ENCODE measurements around the gene HMCN2.
"Not testable (repeated sequence)": the region's sequence is repeated elsewhere in the genome, so short reads cannot be mapped to it uniquely, and the experiment has no call there.

The HMCN2 gene

GRCh38 chr9:130399768-130400167, 134.2 kb downstream of the HMCN2 start:
- Histone ChIP-seq H2BK5ac (ENCODE audit: low read depth, low read length, poor library complexity, severe bottlenecking) (no peak overlapping the region), H3K14ac (ENCODE audit: low read length in 2 of 2) (no peak overlapping the region), H3K4me1 (ENCODE audit: control insufficient read depth, insufficient read depth, low read depth, low read length) (peaks cover 2% of the 10 kb centered on the region), H2AFZ (ENCODE audit: low read depth, low read length) (no peak overlapping the region), H3K9ac (ENCODE audit: low read length) (no peak overlapping the region), H4K8ac (ENCODE audit: low read length) (no peak overlapping the region), H2BK12ac (ENCODE audit: low read length in 2 of 2) (no peak overlapping the region), H3K9me3 (ENCODE audit: control insufficient read depth, low read length) (no peaks in the 10 kb centered on the region), H3K27me3 (ENCODE audit: control insufficient read depth in 1 of 2, insufficient read depth in 1 of 2, low read length in 2 of 2) (peaks cover 18 to 55% of the 10 kb centered on the region in 2 experiments), H2BK15ac (ENCODE audit: low read depth, poor library complexity, severe bottlenecking) (no peak overlapping the region), H3K4ac (ENCODE audit: low read depth in 1 of 2, low read length in 2 of 2) (no peak overlapping the region), H3K23ac (ENCODE audit: low read length in 2 of 2) (no peak overlapping the region), H3K79me1 (replicated peaks; ENCODE audit: low read length, poor library complexity, severe bottlenecking) (no peaks in the 10 kb centered on the region), H3K18ac (ENCODE audit: low read depth in 1 of 2, low read length in 2 of 2) (no peak overlapping the region), H2BK120ac (ENCODE audit: low read depth, low read length) (no peak overlapping the region), H3K27ac (ENCODE audit: low read length, poor library complexity, severe bottlenecking) (no peak overlapping the region), H3K4me2 (ENCODE audit: low read length, poor library complexity, severe bottlenecking) (no peak overlapping the region), H2AK5ac (ENCODE audit: low read length, severe bottlenecking) (no peak overlapping the region), H3K4me3 (ENCODE audit: insufficient read depth in 1 of 2, low read depth in 1 of 2, low read length in 2 of 2) (no peak overlapping the region), H4K91ac (ENCODE audit: low read length) (no peak overlapping the region), H3K36me3 (ENCODE audit: control insufficient read depth in 1 of 2, insufficient read depth in 2 of 2, low read depth in 1 of 2, low read length in 2 of 2) (no peaks in the 10 kb centered on the region)
- 88% methylated on average over 8 of the region's 8 CpGs for WGBS
- no peak for DNase-seq

DNA sequence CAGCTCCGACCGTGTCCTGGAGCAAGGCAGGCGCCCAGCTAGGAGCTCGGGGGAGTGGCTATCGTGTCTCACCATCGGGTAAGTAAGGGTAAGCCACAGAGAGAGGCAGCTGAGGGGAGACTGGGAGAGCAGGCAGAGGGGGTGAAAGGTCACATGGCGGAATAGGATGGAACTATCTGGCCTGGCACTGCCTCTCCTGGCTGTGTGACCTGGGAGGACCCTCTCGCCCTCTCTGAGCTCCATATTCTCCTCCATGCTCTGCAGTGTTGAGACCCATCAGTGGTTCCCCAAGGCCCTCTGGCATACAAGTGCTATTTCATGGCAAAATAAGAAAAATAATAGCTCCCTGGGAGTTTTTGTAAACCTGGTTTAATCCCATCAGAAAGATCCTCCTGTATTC, 135.3 kb downstream of the HMCN2 start:
- Histone ChIP-seq H3K79me1 (replicated peaks; ENCODE audit: low read length, poor library complexity, severe bottlenecking) (no peaks in the 10 kb centered on the region), H3K4me3 (ENCODE audit: insufficient read depth in 1 of 2, low read depth in 1 of 2, low read length in 2 of 2) (no peak overlapping the region), H3K9me3 (ENCODE audit: control insufficient read depth, low read length) (no peaks in the 10 kb centered on the region), H3K4me1 (ENCODE audit: control insufficient read depth, insufficient read depth, low read depth, low read length) (peaks cover 2% of the 10 kb centered on the region), H2AFZ (ENCODE audit: low read depth, low read length) (no peak overlapping the region), H3K9ac (ENCODE audit: low read length) (no peak overlapping the region), H2AK5ac (ENCODE audit: low read length, severe bottlenecking) (no peak overlapping the region), H3K4ac (ENCODE audit: low read depth in 1 of 2, low read length in 2 of 2) (no peak overlapping the region), H2BK15ac (ENCODE audit: low read depth, poor library complexity, severe bottlenecking) (no peak overlapping the region), H3K18ac (ENCODE audit: low read depth in 1 of 2, low read length in 2 of 2) (no peak overlapping the region), H3K23ac (ENCODE audit: low read length in 2 of 2) (no peak overlapping the region), H2BK5ac (ENCODE audit: low read depth, low read length, poor library complexity, severe bottlenecking) (no peak overlapping the region), H3K36me3 (ENCODE audit: control insufficient read depth in 1 of 2, insufficient read depth in 2 of 2, low read depth in 1 of 2, low read length in 2 of 2) (no peaks in the 10 kb centered on the region), H3K27me3 (ENCODE audit: control insufficient read depth in 1 of 2, insufficient read depth in 1 of 2, low read length in 2 of 2) (peaks cover 18 to 61% of the 10 kb centered on the region in 2 experiments), H3K4me2 (ENCODE audit: low read length, poor library complexity, severe bottlenecking) (no peak overlapping the region), H2BK120ac (ENCODE audit: low read depth, low read length) (no peak overlapping the region), H3K14ac (ENCODE audit: low read length in 2 of 2) (no peak overlapping the region), H4K8ac (ENCODE audit: low read length) (no peak overlapping the region), H2BK12ac (ENCODE audit: low read length in 2 of 2) (no peak overlapping the region), H4K91ac (ENCODE audit: low read length) (no peak overlapping the region), H3K27ac (ENCODE audit: low read length, poor library complexity, severe bottlenecking) (no peak overlapping the region)
- 93% methylated on average over 7 of the region's 8 CpGs for WGBS
- no peak for DNase-seq

- not testable (repeated sequence) for H3K4me1 ChIP-seq (ENCODE audit: control insufficient read depth, insufficient read depth, low read depth, low read length); H4K91ac ChIP-seq (ENCODE audit: low read length); H3K18ac ChIP-seq (ENCODE audit: low read depth in 1 of 2, low read length in 2 of 2); H3K14ac ChIP-seq (ENCODE audit: low read length in 2 of 2); H3K23ac ChIP-seq (ENCODE audit: low read length in 2 of 2); H2BK120ac ChIP-seq (ENCODE audit: low read depth, low read length); H3K4me2 ChIP-seq (ENCODE audit: low read length, poor library complexity, severe bottlenecking); H3K36me3 ChIP-seq (ENCODE audit: control insufficient read depth in 1 of 2, insufficient read depth in 2 of 2, low read depth in 1 of 2, low read length in 2 of 2); H2AFZ ChIP-seq (ENCODE audit: low read depth, low read length); H3K4me3 ChIP-seq (ENCODE audit: insufficient read depth in 1 of 2, low read depth in 1 of 2, low read length in 2 of 2); H2BK12ac ChIP-seq (ENCODE audit: low read length in 2 of 2); H2AK5ac ChIP-seq (ENCODE audit: low read length, severe bottlenecking); H3K9me3 ChIP-seq (ENCODE audit: control insufficient read depth, low read length); H2BK5ac ChIP-seq (ENCODE audit: low read depth, low read length, poor library complexity, severe bottlenecking); H4K8ac ChIP-seq (ENCODE audit: low read length); DNase-seq; H3K27ac ChIP-seq (ENCODE audit: low read length, poor library complexity, severe bottlenecking); H3K79me1 ChIP-seq (replicated peaks; ENCODE audit: low read length, poor library complexity, severe bottlenecking); H3K4ac ChIP-seq (ENCODE audit: low read depth in 1 of 2, low read length in 2 of 2); H2BK15ac ChIP-seq (ENCODE audit: low read depth, poor library complexity, severe bottlenecking); H3K9ac ChIP-seq (ENCODE audit: low read length)
- WGBS, result no CpG with 5 or more reads among the region's 3 CpGs
- H3K27me3 ChIP-seq (ENCODE audit: control insufficient read depth in 1 of 2, insufficient read depth in 1 of 2, low read length in 2 of 2), result peaks cover 18 to 59% of the 10 kb centered on the region in 2 experiments
Observed at GRCh38 chr9:130401742-130402141, 136.2 kb downstream of the HMCN2 start.

- WGBS, result 85% methylated on average over 3 of the region's 3 CpGs
- DNase-seq, result no peak
- H3K36me3 ChIP-seq (ENCODE audit: control insufficient read depth in 1 of 2, insufficient read depth in 2 of 2, low read depth in 1 of 2, low read length in 2 of 2), result no peaks in the 10 kb centered on the region
- peaks cover 18 to 58% of the 10 kb centered on the region in 2 experiments for H3K27me3 ChIP-seq (ENCODE audit: control insufficient read depth in 1 of 2, insufficient read depth in 1 of 2, low read length in 2 of 2)
- no peak overlapping the region for H3K4ac ChIP-seq (ENCODE audit: low read depth in 1 of 2, low read length in 2 of 2)
- H3K9me3 ChIP-seq (ENCODE audit: control insufficient read depth, low read length), result no peaks in the 10 kb centered on the region
- no peak overlapping the region for H2BK120ac ChIP-seq (ENCODE audit: low read depth, low read length)
- no peak overlapping the region for H3K23ac ChIP-seq (ENCODE audit: low read length in 2 of 2)
- no peak overlapping the region for H3K27ac ChIP-seq (ENCODE audit: low read length, poor library complexity, severe bottlenecking)
- no peaks in the 10 kb centered on the region for H3K79me1 ChIP-seq (replicated peaks; ENCODE audit: low read length, poor library complexity, severe bottlenecking)
- no peak overlapping the region for H2BK5ac ChIP-seq (ENCODE audit: low read depth, low read length, poor library complexity, severe bottlenecking)
- no peak overlapping the region for H4K91ac ChIP-seq (ENCODE audit: low read length)
- no peak overlapping the region for H4K8ac ChIP-seq (ENCODE audit: low read length)
- no peak overlapping the region for H3K4me2 ChIP-seq (ENCODE audit: low read length, poor library complexity, severe bottlenecking)
- H2AFZ ChIP-seq (ENCODE audit: low read depth, low read length), result no peak overlapping the region
- no peak overlapping the region for H2BK15ac ChIP-seq (ENCODE audit: low read depth, poor library complexity, severe bottlenecking)
- H3K14ac ChIP-seq (ENCODE audit: low read length in 2 of 2), result no peak overlapping the region
- no peak overlapping the region for H3K9ac ChIP-seq (ENCODE audit: low read length)
- no peak overlapping the region for H3K18ac ChIP-seq (ENCODE audit: low read depth in 1 of 2, low read length in 2 of 2)
- H3K4me3 ChIP-seq (ENCODE audit: insufficient read depth in 1 of 2, low read depth in 1 of 2, low read length in 2 of 2), result no peak overlapping the region
- H3K4me1 ChIP-seq (ENCODE audit: control insufficient read depth, insufficient read depth, low read depth, low read length), result peaks cover 2% of the 10 kb centered on the region
- H2BK12ac ChIP-seq (ENCODE audit: low read length in 2 of 2), result no peak overlapping the region
- H2AK5ac ChIP-seq (ENCODE audit: low read length, severe bottlenecking), result no peak overlapping the region
Observed at GRCh38 chr9:130402243-130402642, 136.7 kb downstream of the HMCN2 start.

All from mesenchymal stem cell (in vitro differentiated cells and primary cell).